ENCODE measurements around the gene ZBTB14. TPM values are rescaled to one million over a fixed set of nuclear protein-coding genes. Genes with fewer than 3 reads are reported as not detected.

The ZBTB14 gene
- total RNA-seq, 4 donors from 2014 or later: 6.9 to 34.4 (median 18.4) TPM

- Histone ChIP-seq H3K27ac (no peak overlapping the region), H3K9me3 (no peaks in the 10 kb centered on the region), H3K36me3 (no peaks in the 10 kb centered on the region), H3K4me1 (no peaks in the 10 kb centered on the region), H3K4me3 (no peak overlapping the region), H3K27me3 (peaks cover 9% of the 10 kb centered on the region)
- ATAC-seq: no peak
- TF ChIP-seq CTCF (IDR thresholded peaks at IDR 0.05) (no peak), POLR2AphosphoS5 (IDR thresholded peaks at IDR 0.05) (no peak), EP300 (IDR thresholded peaks at IDR 0.05) (no peak), POLR2A (IDR thresholded peaks at IDR 0.05) (no peak)
- WGBS, 2 donors (ENCODE audit: low coverage in 1 of 2): 29 to 59% methylated on average over 1 of the region's 1 CpG
Measured at GRCh38 chr18:5303636-5304035, 8.1 kb upstream of the ZBTB14 start.

- H3K27me3 ChIP-seq: peaks cover 9% of the 10 kb centered on the region
- TF ChIP-seq CTCF (IDR thresholded peaks at IDR 0.05) (no peak), POLR2AphosphoS5 (IDR thresholded peaks at IDR 0.05) (no peak), POLR2A (IDR thresholded peaks at IDR 0.05) (no peak), EP300 (IDR thresholded peaks at IDR 0.05) (no peak)
- H3K4me1 ChIP-seq: peaks cover 0 to under 1% (median 0%) of the 10 kb centered on the region in 3 donors
- H3K27ac ChIP-seq: no peak overlapping the region
- H3K36me3 ChIP-seq: no peaks in the 10 kb centered on the region
- H3K4me3 ChIP-seq: no peak overlapping the region
- no peak for ATAC-seq
- WGBS, 2 donors (ENCODE audit: low coverage in 1 of 2): 72 to 85% methylated on average over 4 of the region's 4 CpGs
- H3K9me3 ChIP-seq: no peaks in the 10 kb centered on the region
Measured at GRCh38 chr18:5302606-5303005, 7.1 kb upstream of the ZBTB14 start.

GRCh38 chr18:5300476-5301010 is 5.0 kb upstream of the ZBTB14 start:
- peaks cover 9% of the 10 kb centered on the region for H3K27me3 ChIP-seq
- no peak overlapping the region for H3K4me3 ChIP-seq
- no peaks in the 10 kb centered on the region for H3K9me3 ChIP-seq
- 41 to 65% methylated on average over 3 to 4 of the region's 4 CpGs for WGBS, 2 donors (ENCODE audit: low coverage in 1 of 2)
- ATAC-seq: no peak
- no peaks in the 10 kb centered on the region for H3K36me3 ChIP-seq
- TF ChIP-seq CTCF (IDR thresholded peaks at IDR 0.05) (no peak), EP300 (IDR thresholded peaks at IDR 0.05) (no peak), POLR2A (IDR thresholded peaks at IDR 0.05) (no peak)
- peaks cover 0 to 9% (median 3%) of the 10 kb centered on the region in 3 donors for H3K4me1 ChIP-seq
- no peak overlapping the region for H3K27ac ChIP-seq

- H3K27ac ChIP-seq: no peak overlapping the region
- H3K4me1 ChIP-seq: peaks cover 0 to 20% (median 7%) of the 10 kb centered on the region in 3 donors
- TF ChIP-seq POLR2A (IDR thresholded peaks at IDR 0.05) (no peak), POLR2AphosphoS5 (IDR thresholded peaks at IDR 0.05) (no peak), CTCF (IDR thresholded peaks at IDR 0.05) (no peak), EP300 (IDR thresholded peaks at IDR 0.05) (no peak)
- no peak overlapping the region for H3K4me3 ChIP-seq
- ATAC-seq: no peak
- no peaks in the 10 kb centered on the region for H3K9me3 ChIP-seq
- H3K36me3 ChIP-seq: no peaks in the 10 kb centered on the region
- peaks cover 4% of the 10 kb centered on the region for H3K27me3 ChIP-seq
- WGBS, 2 donors (ENCODE audit: low coverage in 1 of 2): 87 to 94% methylated on average over 3 to 8 of the region's 16 CpGs
Measured at GRCh38 chr18:5298156-5298852, 2.8 kb upstream of the ZBTB14 start.

GRCh38 chr18:5297597-5297996 is 2.1 kb upstream of the ZBTB14 start:
- TF ChIP-seq POLR2AphosphoS5 (IDR thresholded peaks at IDR 0.05) (no peak), EP300 (IDR thresholded peaks at IDR 0.05) (no peak), CTCF (IDR thresholded peaks at IDR 0.05) (no peak), POLR2A (IDR thresholded peaks at IDR 0.05) (no peak)
- no peak for ATAC-seq
- Histone ChIP-seq H3K27ac (peak overlapping the region in 3 of 4 donors; percentile 99 to 100 (median 99)), H3K4me3 (no peak overlapping the region), H3K4me1 (peaks cover 0 to 23% (median 7%) of the 10 kb centered on the region in 3 donors), H3K36me3 (no peaks in the 10 kb centered on the region), H3K9me3 (no peaks in the 10 kb centered on the region), H3K27me3 (no peaks in the 10 kb centered on the region)
- WGBS, 2 donors (ENCODE audit: low coverage in 1 of 2): 92 to 99% methylated on average over 9 to 12 of the region's 12 CpGs

All from gastroesophageal sphincter (tissue), 4 donors.